CD1c-positive myeloid dendritic cell (primary cell): ENCODE results near the gene PDE8B.

ENCODE experiments used
- DNase-seq: peaks from one replicate; pipeline ENCODE4 v3.0.0-alpha.2; 2016; ENCODE audit errors: extremely low spot score

The PDE8B gene

GRCh38 chr5:77210091-77210963, at the start of gene PDE8B:
PDE8B (plus strand) TSS chr5:77210680; CDS start chr5:77210926, 246 bp downstream.
- peak; percentile 17 for DNase-seq

- DNase-seq = no peak
These were observed 47.0 kb upstream of the PDE8B start for GRCh38 chr5:77163453-77163852.

- no peak for DNase-seq
These were observed 43.4 kb upstream of the PDE8B start for GRCh38 chr5:77167063-77167462.

GRCh38 chr5:77167695-77168121, 42.8 kb upstream of the PDE8B start:
- DNase-seq = no peak

- DNase-seq = no peak
These were observed 42.2 kb upstream of the PDE8B start for GRCh38 chr5:77168161-77168878.

GRCh38 chr5:77168879-77169244, 41.6 kb upstream of the PDE8B start:
- DNase-seq = no peak

GRCh38 chr5:77170196-77170890, 40.1 kb upstream of the PDE8B start:
- DNase-seq = no peak

GRCh38 chr5:77171141-77171910, 39.2 kb upstream of the PDE8B start:
- DNase-seq = no peak

GRCh38 chr5:77172713-77173328, 37.7 kb upstream of the PDE8B start:
- DNase-seq = no peak

GRCh38 chr5:77174526-77174925, 36.0 kb upstream of the PDE8B start:
- no peak for DNase-seq

- no peak for DNase-seq
These were observed 35.2 kb upstream of the PDE8B start for GRCh38 chr5:77175231-77175630.

GRCh38 chr5:77176429-77176828, 34.1 kb upstream of the PDE8B start:
- no peak for DNase-seq

- DNase-seq = no peak
These were observed 32.9 kb upstream of the PDE8B start for GRCh38 chr5:77177576-77177975.

GRCh38 chr5:77180167-77181081, 30.1 kb upstream of the PDE8B start:
- no peak for DNase-seq

- no peak for DNase-seq
These were observed 29.3 kb upstream of the PDE8B start for GRCh38 chr5:77181173-77181572.

GRCh38 chr5:77181596-77182304, 28.7 kb upstream of the PDE8B start:
- DNase-seq = no peak

- DNase-seq = no peak
These were observed 28.1 kb upstream of the PDE8B start for GRCh38 chr5:77182367-77182766.

GRCh38 chr5:77186652-77187370, 23.7 kb upstream of the PDE8B start:
- DNase-seq = no peak

- DNase-seq = no peak
These were observed 21.1 kb upstream of the PDE8B start for GRCh38 chr5:77189421-77189820.
